SK-N-SH (cell line): Measurements from ENCODE around the gene WBP2NL. TPM values are rescaled to one million over a fixed set of nuclear protein-coding genes. Genes with fewer than 3 reads are reported as not detected.

ENCODE experiments used
- CTCF ChIA-PET: fragments of 300-600, 350-600 bp; formaldehyde crosslinking; extraction: SDS; loops from one replicate; lab custom pipeline; 2021; lab: Yijun Ruan, JAX
- POLR2A ChIA-PET: fragments of 350-600 bp; sonication (Branson Sonifier 250); formaldehyde crosslinking; extraction: SDS; loops from one replicate; lab custom pipeline; 2020; ENCODE audit warnings: antibody characterized with exemption, inconsistent platforms; lab: Yijun Ruan, JAX
- DNase-seq: peaks from one replicate; pipeline ENCODE4 v3.0.0; 2012
- H2AFZ ChIP-seq: fragments of 200-600 bp; sonication (generic); 2 replicates; pipeline ENCODE4 v1.8.1; 2016; ENCODE audit warnings: antibody characterized with exemption, mild to moderate bottlenecking, low read depth
- H3F3A ChIP-seq: fragments of 200-600 bp; sonication (generic); replicated peaks from 2 replicates; pipeline ENCODE3; 2016; ENCODE audit warnings: antibody characterized with exemption, mild to moderate bottlenecking; ENCODE audit not compliant: insufficient read depth
- H3K27ac ChIP-seq, 2 experiments: fragments of 200-500 bp in 1 of 2; fragments of 200-600 bp in 1 of 2; sonication (Bioruptor generic) in 1 of 2; sonication (generic), shearing (Covaris generic) in 1 of 2; 2 replicates each; pipeline versions ENCODE4 v1.5.1 to v1.6.1; 2014 to 2016; ENCODE audit warnings: low read depth in 2 of 2, inconsistent platforms in 1 of 2, low read length in 1 of 2, mild to moderate bottlenecking in 1 of 2, mixed read lengths in 1 of 2
- H3K27me3 ChIP-seq: fragments of 200-600 bp; sonication (generic), shearing (Covaris generic); 2 replicates; pipeline ENCODE4 v1.6.1; 2016; ENCODE audit warnings: mixed run types; ENCODE audit not compliant: insufficient read depth
- H3K36me3 ChIP-seq, 2 experiments: fragments of 200-500 bp in 1 of 2; fragments of 200-600 bp in 1 of 2; sonication (Bioruptor generic) in 1 of 2; sonication (generic) in 1 of 2; replicated peaks in 1 of 2; 2 replicates each; pipeline versions ENCODE3 to v1.5.1; 2014 to 2016; ENCODE audit warnings: low read length in 1 of 2, mild to moderate bottlenecking in 1 of 2; ENCODE audit not compliant: insufficient read depth in 2 of 2, control insufficient read depth in 1 of 2
- H3K4me1 ChIP-seq, 2 experiments: fragments of 200-500 bp in 1 of 2; fragments of 200-600 bp in 1 of 2; sonication (Bioruptor generic) in 1 of 2; sonication (generic), shearing (Covaris generic) in 1 of 2; 2 replicates each; pipeline versions ENCODE4 v1.5.1 to v1.6.1; 2014 to 2016; ENCODE audit warnings: low read depth in 1 of 2, low read length in 1 of 2, mixed run types in 1 of 2; ENCODE audit not compliant: insufficient read depth in 2 of 2, control insufficient read depth in 1 of 2
- H3K4me2 ChIP-seq: fragments of 200-600 bp; sonication (generic), shearing (Covaris generic); 2 replicates; pipeline ENCODE4 v1.6.1; 2017; ENCODE audit warnings: mixed run types
- H3K4me3 ChIP-seq, 2 experiments: fragments of 200-500 bp in 1 of 2; fragments of 200-600 bp in 1 of 2; sonication (Bioruptor generic) in 1 of 2; sonication (generic), shearing (Covaris generic) in 1 of 2; 2 replicates each; pipeline versions ENCODE4 v1.5.1 to v1.8.1; 2014 to 2016; ENCODE audit warnings: low read depth in 2 of 2, inconsistent platforms in 1 of 2, low read length in 1 of 2, mild to moderate bottlenecking in 1 of 2, mixed read lengths in 1 of 2, moderate library complexity in 1 of 2
- H3K79me2 ChIP-seq: fragments of 200-600 bp; sonication (generic); 2 replicates; pipeline ENCODE4 v1.8.1; 2017; ENCODE audit warnings: mild to moderate bottlenecking; ENCODE audit not compliant: insufficient read depth
- H3K9ac ChIP-seq: fragments of 200-600 bp; sonication (generic); 2 replicates; pipeline ENCODE4 v1.6.1; 2017; ENCODE audit warnings: mixed run types
- H3K9me2 ChIP-seq: fragments of 200-600 bp; sonication (generic); 2 replicates; pipeline ENCODE4 v1.6.1; 2017; ENCODE audit warnings: mixed run types
- H3K9me3 ChIP-seq: fragments of 200-600 bp; sonication (generic); 2 replicates; pipeline ENCODE4 v1.6.1; 2017; ENCODE audit warnings: mixed run types, mild to moderate bottlenecking, moderate library complexity
- H4K20me1 ChIP-seq: fragments of 200-600 bp; sonication (generic); 2 replicates; pipeline ENCODE4 v1.6.1; 2017; ENCODE audit warnings: mild to moderate bottlenecking, mixed run types; ENCODE audit not compliant: insufficient read depth
- CHD2 ChIP-seq: fragments of 150-350 bp; IDR thresholded peaks from 2 replicates; pipeline ENCODE4 v1.6.1; 2018; ENCODE audit warnings: low read length; ENCODE audit not compliant: partially characterized antibody
- ELF1 ChIP-seq: IDR thresholded peaks from 2 replicates; pipeline ENCODE4 v1.4.0; 2012
- EP300 ChIP-seq, 2 experiments: IDR thresholded peaks; 2 replicates each; pipeline versions ENCODE4 v1.4.0 to v1.6.1; 2012; ENCODE audit warnings: borderline replicate concordance in 1 of 2, low read depth in 1 of 2, low read length in 1 of 2
- FOSL2 ChIP-seq: IDR thresholded peaks from 2 replicates; pipeline ENCODE4 v1.4.0; 2012; ENCODE audit warnings: low read depth, mild to moderate bottlenecking, moderate library complexity, borderline replicate concordance
- FOXM1 ChIP-seq: IDR thresholded peaks from 2 replicates; pipeline ENCODE4 v1.4.0; 2012; ENCODE audit warnings: low read depth, mild to moderate bottlenecking
- GABPA ChIP-seq: IDR thresholded peaks from 2 replicates; pipeline ENCODE4 v1.4.0; 2012; ENCODE audit warnings: low read depth, mild to moderate bottlenecking
- GATA2 ChIP-seq: sonication (generic); formaldehyde crosslinking; IDR thresholded peaks from 2 replicates; pipeline ENCODE4 v1.5.0; 2020; ENCODE audit warnings: mild to moderate bottlenecking, missing genetic modification reagents
- JUND ChIP-seq: IDR thresholded peaks from 2 replicates; pipeline ENCODE4 v1.4.0; 2012
- MEF2A ChIP-seq: IDR thresholded peaks from 2 replicates; pipeline ENCODE4 v1.4.0; 2012; ENCODE audit warnings: low read depth, borderline replicate concordance
- MXI1 ChIP-seq: IDR thresholded peaks from 2 replicates; pipeline ENCODE4 v1.6.1; 2012; ENCODE audit warnings: mild to moderate bottlenecking, low read depth, low read length, improper control_type of control experiment
- NFIC ChIP-seq: IDR thresholded peaks from 2 replicates; pipeline ENCODE4 v1.4.0; 2012; ENCODE audit warnings: borderline replicate concordance
- POLR2AphosphoS5 ChIP-seq: IDR thresholded peaks from 2 replicates; pipeline ENCODE4 v1.6.1; 2012; ENCODE audit warnings: low read depth, low read length
- RAD21 ChIP-seq: IDR thresholded peaks from 2 replicates; pipeline ENCODE4 v1.6.1; 2012; ENCODE audit warnings: mild to moderate bottlenecking, low read length
- RXRA ChIP-seq: IDR thresholded peaks from 2 replicates; pipeline ENCODE4 v1.4.0; 2012; ENCODE audit warnings: low read depth, mild to moderate bottlenecking, borderline replicate concordance
- SIN3A ChIP-seq: IDR thresholded peaks from 2 replicates; pipeline ENCODE4 v1.6.1; 2012; ENCODE audit warnings: low read depth, mild to moderate bottlenecking, low read length, moderate library complexity, borderline replicate concordance
- SMC3 ChIP-seq: IDR thresholded peaks from 2 replicates; pipeline ENCODE4 v1.6.1; 2012; ENCODE audit warnings: low read depth, low read length, improper control_type of control experiment
- TCF12 ChIP-seq: IDR thresholded peaks from 2 replicates; pipeline ENCODE4 v1.4.0; 2012
- TEAD4 ChIP-seq: IDR thresholded peaks from 2 replicates; pipeline ENCODE4 v1.4.0; 2012; ENCODE audit warnings: mild to moderate bottlenecking, borderline replicate concordance; ENCODE audit not compliant: insufficient read depth
- YY1 ChIP-seq: IDR thresholded peaks from 2 replicates; pipeline ENCODE4 v1.4.0; 2012; ENCODE audit warnings: low read depth, mild to moderate bottlenecking
- WGBS: methylation state at CpG from one replicate; pipeline ENCODE4 v1.1.6; 2017; ENCODE audit warnings: low lambda C conversion rate; 5-methylcytosine and 5-hydroxymethylcytosine counted together
- polyA plus RNA-seq, 3 experiments: library from polyadenylated mRNA; depleted of rRNA; stranded (reverse); fragments of >200 nt; gene quantifications; 2 replicates each; pipeline ENCODE4 v1.2.3, GENCODE V29; 2012
- TF ChIP-seq, protein P1 (sequence below): IDR thresholded peaks from 2 replicates; pipeline ENCODE4 v1.6.1; 2012; ENCODE audit warnings: mild to moderate bottlenecking, low read depth, low read length, moderate library complexity
- TF ChIP-seq, protein P2 (sequence below): fragments of 200-600 bp; sonication (generic); IDR thresholded peaks from 2 replicates; pipeline ENCODE4 v1.6.1; 2017; ENCODE audit warnings: antibody characterized with exemption, mild to moderate bottlenecking, moderate library complexity
- TF ChIP-seq, protein P3 (sequence below): IDR thresholded peaks from 2 replicates; pipeline ENCODE4 v1.4.0; 2012; ENCODE audit warnings: low read depth, borderline replicate concordance

The WBP2NL gene
- polyA plus RNA-seq, 1 of the 3 experiments (the other 2 are of a cell fraction), result 0.07 TPM

DNA sequence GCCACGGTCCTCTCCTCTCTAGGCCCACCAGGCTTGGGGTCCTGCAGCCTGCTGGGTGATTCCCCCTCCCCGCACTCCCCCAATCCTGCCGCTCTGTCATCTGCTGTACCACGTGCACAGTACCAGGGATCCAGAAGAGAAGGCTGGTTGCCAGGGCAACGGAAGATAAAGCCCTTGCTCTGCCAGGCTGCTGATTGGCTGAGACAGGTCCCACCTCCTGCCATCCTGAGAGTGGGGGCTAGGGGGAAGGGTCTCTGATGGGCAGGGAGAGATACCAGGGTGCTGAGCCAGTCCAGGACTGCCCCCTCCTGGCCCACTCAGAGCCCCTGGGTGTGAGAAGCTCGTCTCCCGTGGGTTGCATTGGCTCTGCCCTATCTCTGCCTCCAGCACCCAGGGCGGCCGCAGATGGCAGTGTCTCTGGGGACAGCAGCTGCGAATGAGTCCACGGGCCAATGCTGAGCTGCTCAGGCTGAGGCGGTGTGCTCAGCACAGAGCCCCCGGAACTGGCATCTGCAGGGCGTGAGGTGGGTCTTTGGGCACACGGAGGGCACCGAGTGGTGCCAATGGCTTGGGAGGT, 46.6 kb upstream of the WBP2NL start, which contains the start of gene SMIM45 (continued):
- no peak for TF ChIP-seq SIN3A
- TF ChIP-seq, protein P1, sequence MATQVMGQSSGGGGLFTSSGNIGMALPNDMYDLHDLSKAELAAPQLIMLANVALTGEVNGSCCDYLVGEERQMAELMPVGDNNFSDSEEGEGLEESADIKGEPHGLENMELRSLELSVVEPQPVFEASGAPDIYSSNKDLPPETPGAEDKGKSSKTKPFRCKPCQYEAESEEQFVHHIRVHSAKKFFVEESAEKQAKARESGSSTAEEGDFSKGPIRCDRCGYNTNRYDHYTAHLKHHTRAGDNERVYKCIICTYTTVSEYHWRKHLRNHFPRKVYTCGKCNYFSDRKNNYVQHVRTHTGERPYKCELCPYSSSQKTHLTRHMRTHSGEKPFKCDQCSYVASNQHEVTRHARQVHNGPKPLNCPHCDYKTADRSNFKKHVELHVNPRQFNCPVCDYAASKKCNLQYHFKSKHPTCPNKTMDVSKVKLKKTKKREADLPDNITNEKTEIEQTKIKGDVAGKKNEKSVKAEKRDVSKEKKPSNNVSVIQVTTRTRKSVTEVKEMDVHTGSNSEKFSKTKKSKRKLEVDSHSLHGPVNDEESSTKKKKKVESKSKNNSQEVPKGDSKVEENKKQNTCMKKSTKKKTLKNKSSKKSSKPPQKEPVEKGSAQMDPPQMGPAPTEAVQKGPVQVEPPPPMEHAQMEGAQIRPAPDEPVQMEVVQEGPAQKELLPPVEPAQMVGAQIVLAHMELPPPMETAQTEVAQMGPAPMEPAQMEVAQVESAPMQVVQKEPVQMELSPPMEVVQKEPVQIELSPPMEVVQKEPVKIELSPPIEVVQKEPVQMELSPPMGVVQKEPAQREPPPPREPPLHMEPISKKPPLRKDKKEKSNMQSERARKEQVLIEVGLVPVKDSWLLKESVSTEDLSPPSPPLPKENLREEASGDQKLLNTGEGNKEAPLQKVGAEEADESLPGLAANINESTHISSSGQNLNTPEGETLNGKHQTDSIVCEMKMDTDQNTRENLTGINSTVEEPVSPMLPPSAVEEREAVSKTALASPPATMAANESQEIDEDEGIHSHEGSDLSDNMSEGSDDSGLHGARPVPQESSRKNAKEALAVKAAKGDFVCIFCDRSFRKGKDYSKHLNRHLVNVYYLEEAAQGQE, result no peak
- peak; percentile 89 for TF ChIP-seq GATA2 (CRISPR knock-in tag)
- no peak for TF ChIP-seq JUND
- TF ChIP-seq ELF1, result no peak
- TF ChIP-seq, protein P2, sequence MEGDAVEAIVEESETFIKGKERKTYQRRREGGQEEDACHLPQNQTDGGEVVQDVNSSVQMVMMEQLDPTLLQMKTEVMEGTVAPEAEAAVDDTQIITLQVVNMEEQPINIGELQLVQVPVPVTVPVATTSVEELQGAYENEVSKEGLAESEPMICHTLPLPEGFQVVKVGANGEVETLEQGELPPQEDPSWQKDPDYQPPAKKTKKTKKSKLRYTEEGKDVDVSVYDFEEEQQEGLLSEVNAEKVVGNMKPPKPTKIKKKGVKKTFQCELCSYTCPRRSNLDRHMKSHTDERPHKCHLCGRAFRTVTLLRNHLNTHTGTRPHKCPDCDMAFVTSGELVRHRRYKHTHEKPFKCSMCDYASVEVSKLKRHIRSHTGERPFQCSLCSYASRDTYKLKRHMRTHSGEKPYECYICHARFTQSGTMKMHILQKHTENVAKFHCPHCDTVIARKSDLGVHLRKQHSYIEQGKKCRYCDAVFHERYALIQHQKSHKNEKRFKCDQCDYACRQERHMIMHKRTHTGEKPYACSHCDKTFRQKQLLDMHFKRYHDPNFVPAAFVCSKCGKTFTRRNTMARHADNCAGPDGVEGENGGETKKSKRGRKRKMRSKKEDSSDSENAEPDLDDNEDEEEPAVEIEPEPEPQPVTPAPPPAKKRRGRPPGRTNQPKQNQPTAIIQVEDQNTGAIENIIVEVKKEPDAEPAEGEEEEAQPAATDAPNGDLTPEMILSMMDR, result no peak
- no peak for TF ChIP-seq GABPA
- no peak for TF ChIP-seq YY1
- peak; percentile 97 for TF ChIP-seq MXI1
- TF ChIP-seq POLR2AphosphoS5, result no peak
- no peak for TF ChIP-seq SMC3
- TF ChIP-seq, all 33 proteins: peak for 6

DNA sequence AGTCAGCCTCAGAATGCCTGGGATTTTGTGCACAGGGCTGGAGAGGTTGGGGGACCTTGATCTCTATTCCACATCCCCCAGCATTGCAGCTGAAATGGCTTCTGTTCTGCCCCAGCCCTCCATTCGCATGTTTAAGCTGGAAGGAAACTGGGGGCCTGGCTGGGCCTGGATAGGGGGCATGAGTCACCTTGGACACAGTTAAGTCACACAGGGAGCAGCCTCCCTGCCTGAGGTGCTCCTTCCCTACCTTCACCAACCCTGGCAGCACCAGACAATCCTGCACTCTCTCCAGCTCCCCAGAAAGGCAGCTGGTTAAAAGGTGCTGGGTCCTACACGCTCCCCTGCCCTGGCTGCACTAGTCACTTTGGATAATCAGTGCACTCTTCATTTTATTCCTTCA, 45.9 kb upstream of the WBP2NL start:
- no peaks in the 10 kb centered on the region for H3K79me2 ChIP-seq
- H3F3A ChIP-seq, result no peaks in the 10 kb centered on the region
- ChIA-PET CTCF (interaction anchor here (0.6 to 2.4 kb wide), 8 partner anchors 10 to 265 kb away, joined by 3 to 10 read pairs (median 5); partner anchors contain the start of gene SEPTIN3), POLR2A (no interaction called here)
- H2AFZ ChIP-seq, result no peak overlapping the region
- H3K4me2 ChIP-seq, result no peak overlapping the region
- no peak overlapping the region; a peak in 1 of 4 replicates for H3K4me3 ChIP-seq
- H4K20me1 ChIP-seq, result no peaks in the 10 kb centered on the region
- H3K9me3 ChIP-seq, result no peaks in the 10 kb centered on the region
- H3K27ac ChIP-seq, result peak overlapping the region in 1 of 2 experiments; percentile 73; a peak in 2 of 4 replicates
- no CpG with 5 or more reads among the region's 2 CpGs for WGBS
- no peaks in the 10 kb centered on the region for H3K36me3 ChIP-seq
- no peaks in the 10 kb centered on the region for H3K27me3 ChIP-seq
- no peak overlapping the region for H3K9ac ChIP-seq
- TF ChIP-seq JUND, result no peak
- TF ChIP-seq TCF12, result no peak
- no peak for TF ChIP-seq POLR2AphosphoS5
- no peak for TF ChIP-seq FOSL2
- TF ChIP-seq ELF1, result no peak
- no peak for TF ChIP-seq EP300 (IDR thresholded peaks at IDR 0.05; ENCODE audit: borderline replicate concordance in 1 of 2, low read depth in 1 of 2, low read length in 1 of 2)
- TF ChIP-seq RAD21, result no peak
- no peak for TF ChIP-seq MXI1
- no peak for TF ChIP-seq CHD2
- TF ChIP-seq SMC3, result no peak
- no peak for TF ChIP-seq FOXM1
- TF ChIP-seq NFIC, result no peak
- no peak for TF ChIP-seq MEF2A
- TF ChIP-seq, protein P2, result no peak
- TF ChIP-seq TEAD4, result no peak
- no peak for TF ChIP-seq YY1
- TF ChIP-seq, protein P3, sequence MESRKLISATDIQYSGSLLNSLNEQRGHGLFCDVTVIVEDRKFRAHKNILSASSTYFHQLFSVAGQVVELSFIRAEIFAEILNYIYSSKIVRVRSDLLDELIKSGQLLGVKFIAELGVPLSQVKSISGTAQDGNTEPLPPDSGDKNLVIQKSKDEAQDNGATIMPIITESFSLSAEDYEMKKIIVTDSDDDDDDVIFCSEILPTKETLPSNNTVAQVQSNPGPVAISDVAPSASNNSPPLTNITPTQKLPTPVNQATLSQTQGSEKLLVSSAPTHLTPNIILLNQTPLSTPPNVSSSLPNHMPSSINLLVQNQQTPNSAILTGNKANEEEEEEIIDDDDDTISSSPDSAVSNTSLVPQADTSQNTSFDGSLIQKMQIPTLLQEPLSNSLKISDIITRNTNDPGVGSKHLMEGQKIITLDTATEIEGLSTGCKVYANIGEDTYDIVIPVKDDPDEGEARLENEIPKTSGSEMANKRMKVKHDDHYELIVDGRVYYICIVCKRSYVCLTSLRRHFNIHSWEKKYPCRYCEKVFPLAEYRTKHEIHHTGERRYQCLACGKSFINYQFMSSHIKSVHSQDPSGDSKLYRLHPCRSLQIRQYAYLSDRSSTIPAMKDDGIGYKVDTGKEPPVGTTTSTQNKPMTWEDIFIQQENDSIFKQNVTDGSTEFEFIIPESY, result no peak
- no peak for TF ChIP-seq RXRA
- DNase-seq, result no peak
- H3K9me2 ChIP-seq, result no peaks in the 10 kb centered on the region
- peaks cover 0 to 19% of the 10 kb centered on the region in 2 experiments; a peak in 1 of 4 replicates for H3K4me1 ChIP-seq
